Measurements from ENCODE around the gene TSR3.
A peak's percentile ranks its signal among the peaks of the same experiment; 100 is the strongest.

TSR3 gene

DNA sequence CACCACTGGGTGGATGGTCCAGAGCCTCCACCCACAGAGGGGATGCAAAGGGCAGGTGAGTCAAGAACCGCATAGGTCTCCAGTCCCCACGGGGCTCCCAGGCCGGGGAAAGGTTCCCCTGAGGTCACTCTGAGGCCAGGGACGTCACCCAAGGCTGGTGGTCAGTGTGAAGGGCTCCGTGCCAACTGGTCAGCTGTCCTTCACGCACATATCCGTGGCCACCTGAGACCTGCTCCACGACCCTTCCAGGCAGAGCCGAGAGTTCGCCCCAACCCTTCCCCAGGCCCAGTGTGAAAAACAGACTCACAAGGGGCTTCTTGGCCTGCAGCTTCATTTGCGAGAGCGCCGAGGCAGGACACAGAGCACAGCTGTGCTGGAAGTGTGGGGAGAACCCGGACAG, 2.8 kb downstream of the TSR3 start:
- TF ChIP-seq, protein P1, sequence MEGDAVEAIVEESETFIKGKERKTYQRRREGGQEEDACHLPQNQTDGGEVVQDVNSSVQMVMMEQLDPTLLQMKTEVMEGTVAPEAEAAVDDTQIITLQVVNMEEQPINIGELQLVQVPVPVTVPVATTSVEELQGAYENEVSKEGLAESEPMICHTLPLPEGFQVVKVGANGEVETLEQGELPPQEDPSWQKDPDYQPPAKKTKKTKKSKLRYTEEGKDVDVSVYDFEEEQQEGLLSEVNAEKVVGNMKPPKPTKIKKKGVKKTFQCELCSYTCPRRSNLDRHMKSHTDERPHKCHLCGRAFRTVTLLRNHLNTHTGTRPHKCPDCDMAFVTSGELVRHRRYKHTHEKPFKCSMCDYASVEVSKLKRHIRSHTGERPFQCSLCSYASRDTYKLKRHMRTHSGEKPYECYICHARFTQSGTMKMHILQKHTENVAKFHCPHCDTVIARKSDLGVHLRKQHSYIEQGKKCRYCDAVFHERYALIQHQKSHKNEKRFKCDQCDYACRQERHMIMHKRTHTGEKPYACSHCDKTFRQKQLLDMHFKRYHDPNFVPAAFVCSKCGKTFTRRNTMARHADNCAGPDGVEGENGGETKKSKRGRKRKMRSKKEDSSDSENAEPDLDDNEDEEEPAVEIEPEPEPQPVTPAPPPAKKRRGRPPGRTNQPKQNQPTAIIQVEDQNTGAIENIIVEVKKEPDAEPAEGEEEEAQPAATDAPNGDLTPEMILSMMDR (IDR thresholded peaks at IDR 0.05; ENCODE audit: control extremely low read depth, extremely low read depth, low read depth, missing control alignments) = no peak
- no peak for DNase-seq (ENCODE audit: extremely low spot score)
- POLR2A ChIA-PET = no interaction called here
- CTCF ChIA-PET = interaction anchor here (1.2 to 1.5 kb wide), 3 partner anchors 11 to 15 kb away, joined by 4 to 5 read pairs (median 4); no protein-coding TSS in a partner anchor

DNA sequence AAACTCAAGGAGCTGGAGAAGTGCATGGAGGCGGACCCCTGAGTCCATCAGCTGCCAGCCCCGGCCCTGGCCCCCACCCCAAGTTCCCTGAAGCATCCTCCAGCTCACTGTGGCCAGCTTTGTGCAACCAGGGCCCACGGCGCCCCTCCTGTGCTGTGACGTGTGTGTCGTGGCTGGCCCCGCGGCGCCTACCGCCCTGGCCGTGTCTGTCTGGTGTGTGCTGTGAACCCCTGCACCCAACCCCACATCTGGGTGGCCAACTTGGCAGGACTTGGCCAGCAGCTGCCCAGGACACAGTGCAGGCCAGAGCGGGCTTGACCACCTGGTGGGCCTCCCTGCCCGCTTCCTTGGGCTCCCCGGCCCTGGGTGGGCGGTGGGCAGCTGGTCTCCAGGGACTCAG, 3.2 kb downstream of the TSR3 start:
- DNase-seq (ENCODE audit: extremely low spot score) = no peak
- TF ChIP-seq, protein P1 (IDR thresholded peaks at IDR 0.05; ENCODE audit: control extremely low read depth, extremely low read depth, low read depth, missing control alignments) = no peak
- CTCF ChIA-PET = interaction anchor here (1.2 to 1.4 kb wide), 2 partner anchors 11 to 15 kb away, joined by 4 to 5 read pairs; no protein-coding TSS in a partner anchor
- POLR2A ChIA-PET = no interaction called here

DNA sequence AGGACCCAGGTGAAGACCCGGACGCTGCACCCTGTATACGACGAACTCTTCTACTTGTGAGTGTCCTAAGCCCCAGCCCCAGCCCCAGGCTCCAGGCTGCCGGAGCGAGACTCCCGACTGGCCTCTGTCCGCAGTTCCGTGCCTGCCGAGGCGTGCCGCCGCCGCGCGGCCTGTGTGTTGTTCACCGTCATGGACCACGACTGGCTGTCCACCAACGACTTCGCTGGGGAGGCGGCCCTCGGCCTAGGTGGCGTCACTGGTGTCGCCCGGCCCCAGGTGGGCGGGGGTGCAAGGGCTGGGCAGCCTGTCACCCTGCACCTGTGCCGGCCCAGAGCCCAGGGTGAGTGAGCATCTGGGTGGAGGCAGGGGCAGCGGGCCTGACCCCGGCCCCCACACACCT, 3.7 kb downstream of the TSR3 start:
- CTCF ChIA-PET = interaction anchor here (0.9 to 1.2 kb wide), 2 partner anchors 12 to 16 kb away, joined by 3 to 4 read pairs; no protein-coding TSS in a partner anchor
- DNase-seq (ENCODE audit: extremely low spot score) = no peak
- POLR2A ChIA-PET = no interaction called here
- TF ChIP-seq, protein P1 (IDR thresholded peaks at IDR 0.05; ENCODE audit: control extremely low read depth, extremely low read depth, low read depth, missing control alignments) = no peak

DNA sequence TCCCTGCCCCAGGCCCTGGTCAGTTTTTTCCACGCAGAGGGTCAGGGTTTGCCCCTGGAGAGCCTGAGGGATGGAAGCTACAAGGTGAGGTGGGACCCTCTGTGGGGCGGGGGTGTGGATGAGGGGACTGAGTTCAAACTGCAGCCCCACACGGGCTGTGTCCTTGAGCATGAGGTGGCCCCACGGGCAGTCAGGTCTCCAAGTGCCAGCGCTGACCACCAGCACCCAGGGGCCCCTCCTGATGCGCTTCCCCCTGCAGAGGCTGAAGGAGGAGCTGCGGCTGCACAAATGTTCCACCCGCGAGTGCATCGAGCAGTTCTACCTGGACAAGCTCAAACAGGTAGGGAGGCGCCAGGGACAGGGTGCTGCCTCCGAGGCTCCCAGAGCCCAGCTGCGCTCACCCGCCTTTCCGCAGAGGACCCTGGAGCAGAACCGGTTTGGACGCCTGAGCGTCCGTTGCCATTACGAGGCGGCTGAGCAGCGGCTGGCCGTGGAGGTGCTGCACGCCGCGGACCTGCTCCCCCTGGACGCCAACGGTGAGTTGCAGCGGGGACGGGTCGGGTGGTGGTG, 4.3 kb downstream of the TSR3 start:
- no peak for DNase-seq (ENCODE audit: extremely low spot score)
- TF ChIP-seq, protein P1 (IDR thresholded peaks at IDR 0.05; ENCODE audit: control extremely low read depth, extremely low read depth, low read depth, missing control alignments) = no peak
- ChIA-PET CTCF (interaction anchor here (0.9 to 1.7 kb wide), 3 partner anchors 10 to 16 kb away, joined by 3 to 6 read pairs (median 5); no protein-coding TSS in a partner anchor), POLR2A (no interaction called here)

DNA sequence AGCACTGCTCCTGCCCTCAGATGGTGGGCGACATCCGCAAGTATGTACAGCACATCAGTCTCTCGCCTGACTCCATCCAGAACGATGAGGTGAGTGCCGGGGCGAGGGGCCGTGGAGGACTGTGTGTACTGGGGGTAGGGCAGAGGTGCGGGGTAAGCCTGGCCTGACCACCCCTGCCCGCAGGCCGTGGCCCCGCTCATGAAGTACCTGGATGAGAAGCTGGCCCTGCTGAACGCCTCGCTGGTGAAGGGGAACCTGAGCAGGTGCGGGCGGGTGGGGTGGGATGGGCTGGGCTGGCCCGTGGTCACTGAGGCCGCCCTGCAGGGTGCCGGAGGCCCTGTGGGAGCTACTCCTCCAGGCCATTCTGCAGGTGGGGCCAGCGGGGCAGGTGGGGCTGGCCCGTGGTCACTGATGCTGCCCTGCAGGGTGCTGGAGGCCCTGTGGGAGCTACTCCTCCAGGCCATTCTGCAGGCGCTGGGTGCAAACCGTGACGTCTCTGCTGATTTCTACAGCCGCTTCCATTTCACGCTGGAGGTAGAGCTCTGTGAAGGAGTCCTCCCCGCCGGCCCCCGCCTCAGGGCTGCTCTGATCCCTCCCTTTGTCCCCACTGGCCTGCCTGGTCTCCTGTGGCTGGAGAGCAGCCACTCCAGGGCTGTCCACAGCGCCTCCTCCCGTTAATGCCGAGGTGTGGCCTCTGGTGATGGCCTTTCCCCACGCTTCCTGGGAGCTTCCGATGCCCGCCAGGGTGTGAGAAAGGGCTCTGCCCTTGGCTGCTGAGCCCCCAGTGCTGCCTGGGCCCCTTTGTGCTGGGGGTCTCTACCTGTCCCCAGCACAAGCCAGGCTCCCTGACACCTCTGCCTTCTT, 5.0 kb downstream of the TSR3 start:
- POLR2A ChIA-PET = no interaction called here
- CTCF ChIA-PET = interaction anchor here (0.9 to 1.7 kb wide), 4 partner anchors 9 to 38 kb away, joined by 3 to 6 read pairs (median 4); partner anchors contain the start of gene UBE2I
- TF ChIP-seq, protein P1 (IDR thresholded peaks at IDR 0.05; ENCODE audit: control extremely low read depth, extremely low read depth, low read depth, missing control alignments) = peak; percentile 12
- DNase-seq (ENCODE audit: extremely low spot score) = no peak

DNA sequence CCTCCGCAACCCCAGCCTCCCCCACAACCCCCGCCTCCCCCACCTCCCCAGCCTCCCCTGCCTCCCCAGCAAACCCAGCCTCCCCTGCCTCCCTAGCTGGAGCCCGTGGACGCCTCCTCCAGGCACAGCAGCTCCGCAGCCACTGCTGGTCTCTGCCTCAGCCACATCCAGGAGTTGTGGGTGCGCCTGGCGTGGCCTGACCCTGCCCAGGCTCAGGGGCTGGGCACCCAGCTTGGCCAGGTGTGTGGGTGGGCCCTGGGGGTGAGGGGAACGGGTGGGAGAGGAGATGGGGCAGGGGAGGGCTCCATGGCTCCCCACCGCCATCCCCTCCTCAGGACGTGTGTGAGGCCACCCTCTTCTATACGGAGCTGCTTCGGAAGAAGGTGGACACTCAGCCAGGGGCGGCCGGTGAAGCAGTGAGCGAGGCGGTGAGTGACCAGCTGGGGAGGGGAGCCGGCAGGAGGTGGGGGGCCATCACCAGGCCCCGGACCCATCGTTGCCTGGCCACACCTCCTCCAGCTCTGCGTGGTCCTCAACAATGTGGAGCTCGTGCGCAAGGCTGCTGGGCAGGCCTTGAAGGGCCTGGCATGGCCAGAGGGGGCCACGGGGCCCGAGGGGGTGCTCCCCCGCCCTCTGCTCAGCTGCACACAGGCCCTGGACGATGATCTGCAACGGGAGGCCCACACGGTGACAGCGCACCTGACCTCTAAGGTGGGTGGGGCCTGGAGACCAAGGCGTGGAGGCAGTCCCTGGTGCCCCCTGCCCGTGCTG, 5.8 kb downstream of the TSR3 start:
- DNase-seq (ENCODE audit: extremely low spot score) = no peak
- TF ChIP-seq, protein P1 (IDR thresholded peaks at IDR 0.05; ENCODE audit: control extremely low read depth, extremely low read depth, low read depth, missing control alignments) = no peak
- ChIA-PET POLR2A (no interaction called here), CTCF (interaction anchor here (0.8 to 1.7 kb wide), 5 partner anchors 10 to 37 kb away, joined by 3 to 5 read pairs (median 3); partner anchors contain the start of gene UBE2I)

Data from GM10248 (cell line).